Large intestine (tissue), 3 donors: Measurements from ENCODE around the gene DCLK3. TPM values are rescaled to one million over a fixed set of nuclear protein-coding genes. Genes with fewer than 3 reads are reported as not detected.

ENCODE experiments used
- DNase-seq, 2 donors: peaks; one replicate each; pipeline versions ENCODE4 v3.0.0 to v3.0.0-alpha.2; 2013
- H3K27ac ChIP-seq: one replicate; pipeline ENCODE4 v1.5.1; 2013; ENCODE audit warnings: low read length
- H3K27me3 ChIP-seq: 2 replicates; pipeline ENCODE4 v1.6.1; 2013; ENCODE audit warnings: low read length; ENCODE audit not compliant: control insufficient read depth, insufficient read depth
- H3K36me3 ChIP-seq: 2 replicates; pipeline ENCODE4 v1.6.1; 2013; ENCODE audit warnings: low read length; ENCODE audit not compliant: control insufficient read depth, insufficient read depth
- H3K4me1 ChIP-seq: one replicate; pipeline ENCODE4 v1.6.1; 2013; ENCODE audit warnings: low read length; ENCODE audit not compliant: control insufficient read depth, insufficient read depth
- H3K4me3 ChIP-seq: one replicate; pipeline ENCODE4 v1.5.1; 2013; ENCODE audit warnings: low read length
- H3K9me3 ChIP-seq: one replicate; pipeline ENCODE4 v1.6.1; 2013; ENCODE audit warnings: mild to moderate bottlenecking, low read depth, low read length, moderate library complexity; ENCODE audit not compliant: control insufficient read depth
- WGBS: methylation state at CpG from one replicate; pipeline ENCODE4 v1.1.5; 2013; ENCODE audit warnings: low lambda C conversion rate; ENCODE audit not compliant: insufficient coverage; 5-methylcytosine and 5-hydroxymethylcytosine counted together
- polyA plus RNA-seq: library from polyadenylated mRNA; unstranded; fragments of 120-200 nt; gene quantifications from one replicate; pipeline ENCODE4 v1.2.1, GENCODE V29; 2013

DCLK3 gene
- polyA plus RNA-seq, 1 donor = 1.0 TPM

- H3K4me3 ChIP-seq = no peak overlapping the region
- H3K36me3 ChIP-seq = no peaks in the 10 kb centered on the region
- peaks cover 4% of the 10 kb centered on the region for H3K27me3 ChIP-seq
- no peak overlapping the region for H3K27ac ChIP-seq
- no CpG with 5 or more reads among the region's 1 CpG for WGBS
- no peaks in the 10 kb centered on the region for H3K4me1 ChIP-seq
- DNase-seq = no peak
- H3K9me3 ChIP-seq = no peaks in the 10 kb centered on the region
Observed at GRCh38 chr3:36795622-36796021, 31.3 kb upstream of the DCLK3 start.

GRCh38 chr3:36792342-36792741 lies 28.0 kb upstream of the DCLK3 start:
- no peak overlapping the region for H3K27ac ChIP-seq
- 64% methylated on average over 2 of the region's 4 CpGs for WGBS
- no peak for DNase-seq

GRCh38 chr3:36790765-36791164 lies 26.4 kb upstream of the DCLK3 start:
- Histone ChIP-seq H3K9me3 (no peaks in the 10 kb centered on the region), H3K27me3 (peaks cover 4% of the 10 kb centered on the region), H3K4me3 (no peak overlapping the region), H3K36me3 (no peaks in the 10 kb centered on the region), H3K4me1 (no peaks in the 10 kb centered on the region), H3K27ac (no peak overlapping the region)
- no CpG with 5 or more reads among the region's 6 CpGs for WGBS
- DNase-seq = no peak

More at GRCh38 chr3:36792342-36792741, 28.0 kb upstream of the DCLK3 start:
- Histone ChIP-seq H3K9me3 (no peaks in the 10 kb centered on the region), H3K27me3 (peaks cover 4% of the 10 kb centered on the region), H3K4me3 (no peak overlapping the region), H3K36me3 (no peaks in the 10 kb centered on the region), H3K4me1 (no peaks in the 10 kb centered on the region)

DNA sequence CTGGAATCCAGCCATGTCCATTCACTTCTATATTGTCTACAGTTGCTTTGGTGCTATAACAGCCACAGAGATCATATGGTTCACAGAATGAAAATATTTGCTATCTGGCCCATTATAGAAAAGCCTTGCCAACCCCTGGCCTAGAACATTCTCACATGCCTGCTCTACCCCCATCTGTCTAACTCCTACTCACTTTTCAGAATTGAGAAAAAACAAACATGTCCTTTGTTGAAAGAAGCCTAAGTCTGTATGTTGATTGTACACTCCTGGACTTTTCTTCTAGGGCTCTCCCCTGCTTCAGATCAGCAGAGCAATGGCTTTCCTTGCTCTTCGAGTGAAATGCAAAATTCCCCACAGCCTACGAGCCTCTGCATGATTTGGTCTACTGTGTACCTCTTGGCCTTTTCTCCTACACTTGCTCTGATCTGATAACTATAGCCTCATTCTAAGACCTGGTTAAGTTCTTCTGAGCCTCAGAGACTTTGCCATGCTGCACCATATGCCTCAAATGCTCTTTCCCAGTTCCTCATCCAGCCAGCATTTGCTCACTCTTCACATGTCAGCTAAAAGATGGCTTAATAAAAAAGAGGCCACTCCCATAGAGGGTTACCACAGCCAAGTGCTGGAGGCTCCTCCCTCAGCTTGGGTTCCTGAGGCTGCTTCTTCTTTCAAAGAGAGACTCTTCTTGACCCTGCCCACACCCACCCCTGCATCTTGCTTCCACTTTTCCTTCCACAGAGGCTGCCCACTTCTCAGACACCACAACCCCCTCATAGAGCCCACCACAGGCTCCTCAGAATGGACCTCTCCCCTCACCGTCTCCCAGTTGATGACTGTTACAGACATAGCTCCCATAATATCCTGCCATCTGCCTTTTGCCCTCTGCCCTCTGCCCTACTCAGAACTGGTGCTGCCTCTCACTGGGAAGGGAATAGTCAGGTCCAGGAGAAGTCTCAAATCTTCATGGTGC lies 22.9 kb upstream of the DCLK3 start:
- Histone ChIP-seq H3K9me3 (no peaks in the 10 kb centered on the region), H3K36me3 (no peaks in the 10 kb centered on the region), H3K4me3 (no peak overlapping the region), H3K4me1 (no peaks in the 10 kb centered on the region), H3K27me3 (no peaks in the 10 kb centered on the region), H3K27ac (no peak overlapping the region)
- WGBS = 80% methylated on average over 1 of the region's 3 CpGs
- DNase-seq = no peak

DNA sequence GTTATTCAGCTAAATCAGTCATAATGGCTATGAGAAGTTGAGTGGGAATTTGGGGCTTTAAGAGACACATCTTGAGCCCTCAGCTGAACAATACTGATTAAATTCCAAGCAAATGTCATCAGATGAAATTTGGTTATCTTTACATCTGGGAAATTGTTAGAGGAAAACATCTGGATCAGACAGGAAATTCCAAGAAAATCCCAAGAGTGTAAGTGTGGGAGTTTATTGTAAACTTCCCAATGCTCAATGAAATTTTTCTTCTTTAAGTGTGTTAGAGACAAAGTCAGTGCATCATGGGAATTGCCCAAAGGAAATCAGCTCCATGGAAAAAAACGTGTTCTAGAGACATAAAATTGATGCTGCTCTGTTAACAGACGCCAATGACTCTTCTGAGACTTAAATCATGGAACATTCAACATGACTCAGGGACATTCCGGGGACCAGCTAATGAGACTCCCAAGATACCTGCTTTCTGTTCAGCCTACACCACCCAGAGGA lies 19.8 kb upstream of the DCLK3 start:
- DNase-seq = no peak
- no CpG with 5 or more reads among the region's 3 CpGs for WGBS

DNA sequence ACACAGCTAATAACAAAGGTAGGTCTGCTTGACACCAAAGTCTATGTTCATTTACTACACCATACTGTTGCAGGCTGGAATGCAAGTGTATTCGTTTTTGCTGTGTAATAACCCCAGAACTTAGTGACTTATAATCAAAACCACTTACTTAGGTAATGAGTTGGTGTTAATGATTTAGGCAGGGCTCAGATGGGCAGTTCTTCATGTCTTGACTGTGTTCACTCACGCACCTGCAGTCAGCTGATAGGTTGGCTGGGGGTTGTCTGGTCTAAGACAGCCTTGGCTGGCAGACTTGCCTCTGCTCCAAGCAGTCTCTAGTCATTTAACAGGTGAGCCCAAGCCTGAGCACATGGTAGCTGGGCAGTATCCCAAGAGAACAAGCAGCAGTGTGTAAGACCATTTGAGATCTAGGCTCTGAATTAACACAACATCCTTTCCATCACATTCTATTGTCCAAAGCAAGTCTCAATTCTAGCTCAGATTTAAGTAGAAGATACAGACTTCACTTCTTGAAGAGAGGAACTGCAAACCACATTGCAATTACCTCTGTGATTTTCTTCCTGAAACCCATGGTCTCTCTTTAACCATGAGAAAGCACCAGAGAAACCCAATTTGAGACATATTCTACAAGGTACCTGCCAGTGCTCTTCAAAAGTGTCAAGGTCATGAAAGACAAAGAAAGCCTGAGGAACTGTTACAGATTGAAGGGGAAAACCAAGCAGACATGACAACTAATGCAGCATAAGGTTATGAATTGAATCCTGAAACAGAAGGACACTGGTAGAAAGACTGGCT lies 13.3 kb upstream of the DCLK3 start:
- H3K36me3 ChIP-seq = no peaks in the 10 kb centered on the region
- peaks cover 2% of the 10 kb centered on the region for H3K27me3 ChIP-seq
- no CpG with 5 or more reads among the region's 2 CpGs for WGBS
- no peak overlapping the region for H3K27ac ChIP-seq
- no peaks in the 10 kb centered on the region for H3K4me1 ChIP-seq
- no peak overlapping the region for H3K4me3 ChIP-seq
- no peaks in the 10 kb centered on the region for H3K9me3 ChIP-seq
- DNase-seq = no peak

More for the DNA sequence above, 19.8 kb upstream of the DCLK3 start:
- H3K27me3 ChIP-seq = no peaks in the 10 kb centered on the region
- no peaks in the 10 kb centered on the region for H3K9me3 ChIP-seq
- no peak overlapping the region for H3K4me3 ChIP-seq
- H3K36me3 ChIP-seq = no peaks in the 10 kb centered on the region
- H3K4me1 ChIP-seq = no peaks in the 10 kb centered on the region
- no peak overlapping the region for H3K27ac ChIP-seq

GRCh38 chr3:36776436-36776835 lies 12.1 kb upstream of the DCLK3 start:
- Histone ChIP-seq H3K9me3 (no peaks in the 10 kb centered on the region), H3K36me3 (no peaks in the 10 kb centered on the region), H3K4me1 (no peaks in the 10 kb centered on the region), H3K4me3 (no peak overlapping the region), H3K27me3 (peaks cover 4% of the 10 kb centered on the region), H3K27ac (no peak overlapping the region)
- no peak for DNase-seq
- 24% methylated on average over 2 of the region's 2 CpGs for WGBS

DNA sequence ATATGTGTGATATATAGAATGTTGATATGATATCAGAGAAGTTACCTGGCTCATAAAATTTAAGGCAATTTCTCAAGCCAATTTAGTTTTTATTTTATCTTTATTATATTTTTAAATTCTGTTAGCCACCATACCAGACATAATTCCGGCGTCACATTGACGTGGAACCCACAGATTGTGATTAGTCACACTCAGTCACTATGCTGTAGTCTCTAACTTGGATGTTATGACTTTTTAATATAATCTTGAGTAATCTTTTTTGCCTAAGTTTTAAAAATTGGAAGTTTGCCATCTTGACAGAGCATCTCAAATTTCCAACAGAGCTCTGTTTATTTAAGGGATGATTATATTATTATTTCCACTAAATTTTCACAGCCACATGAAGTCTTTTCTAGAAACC lies 9.7 kb upstream of the DCLK3 start:
- Histone ChIP-seq H3K27ac (no peak overlapping the region), H3K36me3 (no peaks in the 10 kb centered on the region), H3K9me3 (no peaks in the 10 kb centered on the region), H3K4me3 (no peak overlapping the region), H3K4me1 (no peaks in the 10 kb centered on the region), H3K27me3 (peaks cover 10% of the 10 kb centered on the region)
- no CpG with 5 or more reads among the region's 3 CpGs for WGBS
- DNase-seq = no peak

DNA sequence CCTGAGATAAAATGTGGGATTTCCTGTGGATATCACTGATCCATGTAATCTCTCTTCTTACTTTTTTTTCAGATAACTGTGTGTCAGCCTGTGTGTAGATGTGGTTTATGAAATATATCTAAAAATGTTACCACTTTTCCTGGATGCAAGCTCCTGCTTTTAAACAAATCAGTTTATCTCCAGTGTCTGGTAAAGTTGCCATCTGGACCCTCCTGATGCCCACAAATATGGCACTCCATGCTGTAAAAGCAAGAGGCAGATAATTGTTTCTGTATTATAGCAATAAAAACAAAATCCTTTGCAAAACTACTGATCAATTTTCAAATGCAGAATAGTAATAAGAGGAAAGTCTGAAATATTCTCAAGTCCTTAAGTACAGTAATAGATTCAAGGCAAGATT lies 7.6 kb upstream of the DCLK3 start:
- H3K36me3 ChIP-seq = no peaks in the 10 kb centered on the region
- H3K9me3 ChIP-seq = no peaks in the 10 kb centered on the region
- no peak for DNase-seq

GRCh38 chr3:36769926-36770325 lies 5.6 kb upstream of the DCLK3 start:
- WGBS = no CpG with 5 or more reads among the region's 1 CpG
- no peak for DNase-seq

More for the DNA sequence above, 7.6 kb upstream of the DCLK3 start:
- Histone ChIP-seq H3K27me3 (peaks cover 20% of the 10 kb centered on the region), H3K27ac (no peak overlapping the region), H3K4me1 (no peaks in the 10 kb centered on the region), H3K4me3 (no peak overlapping the region)

More at GRCh38 chr3:36769926-36770325, 5.6 kb upstream of the DCLK3 start:
- Histone ChIP-seq H3K27me3 (peaks cover 33% of the 10 kb centered on the region), H3K36me3 (no peaks in the 10 kb centered on the region), H3K27ac (no peak overlapping the region), H3K9me3 (no peaks in the 10 kb centered on the region), H3K4me1 (no peaks in the 10 kb centered on the region), H3K4me3 (no peak overlapping the region)
